HepG2 (cell line): Measurements from ENCODE around the gene DDOST. TPM values are rescaled to one million over a fixed set of nuclear protein-coding genes. Genes with fewer than 3 reads are reported as not detected.

ENCODE experiments used
- CHD2 ChIP-seq: IDR thresholded peaks from 2 replicates; pipeline ENCODE4 v1.6.1; 2011; ENCODE audit warnings: low read depth, low read length, improper control_type of control experiment
- GATAD2A ChIP-seq: IDR thresholded peaks from 2 replicates; pipeline ENCODE4 v1.6.1; 2016
- HNRNPUL1 ChIP-seq: fragments of 200-400 bp; formaldehyde crosslinking; IDR thresholded peaks from 2 replicates; pipeline ENCODE4 v1.6.1; 2017; ENCODE audit warnings: low read depth, mild to moderate bottlenecking, low read length, moderate library complexity
- KAT8 ChIP-seq: IDR thresholded peaks from 2 replicates; pipeline ENCODE4 v1.6.1; 2016; ENCODE audit warnings: missing genetic modification reagents, missing compliant biosample characterization
- KLF11 ChIP-seq: IDR thresholded peaks from 2 replicates; pipeline ENCODE4 v1.6.1; 2016; ENCODE audit warnings: missing compliant biosample characterization
- MIER2 ChIP-seq: IDR thresholded peaks from 2 replicates; pipeline ENCODE4 v1.6.1; 2016; ENCODE audit warnings: missing biosample characterization, missing genetic modification reagents
- MNT ChIP-seq: fragments of 450-650 bp; IDR thresholded peaks from 2 replicates; pipeline ENCODE4 v1.6.1; 2016
- MTF1 ChIP-seq: sonication (generic); formaldehyde crosslinking; IDR thresholded peaks from 2 replicates; pipeline ENCODE4 v1.5.0; 2020; ENCODE audit warnings: missing genetic modification reagents
- NKX3-1 ChIP-seq: sonication (generic); formaldehyde crosslinking; IDR thresholded peaks from 2 replicates; pipeline ENCODE4 v1.5.0; 2020; ENCODE audit warnings: missing genetic modification reagents
- REPIN1 ChIP-seq: sonication (generic); formaldehyde crosslinking; IDR thresholded peaks from 2 replicates; pipeline ENCODE4 v1.8.0; 2022; ENCODE audit warnings: missing genetic modification reagents, low read depth, mild to moderate bottlenecking, borderline replicate concordance
- TSC22D2 ChIP-seq: sonication (generic); formaldehyde crosslinking; IDR thresholded peaks from 2 replicates; pipeline ENCODE4 v1.5.1; 2020; ENCODE audit warnings: missing genetic modification reagents, mild to moderate bottlenecking, borderline replicate concordance
- USF2 ChIP-seq, 2 experiments: sonication (generic) in 1 of 2; formaldehyde crosslinking in 1 of 2; IDR thresholded peaks; 2 replicates each; pipeline versions ENCODE4 v1.5.1 to v1.6.1; 2011 to 2020; ENCODE audit warnings: borderline replicate concordance in 1 of 2, low read depth in 1 of 2, low read length in 1 of 2, mild to moderate bottlenecking in 1 of 2, missing genetic modification reagents in 1 of 2, moderate library complexity in 1 of 2
- ZNF121 ChIP-seq: sonication (generic); formaldehyde crosslinking; IDR thresholded peaks from 2 replicates; pipeline ENCODE4 v1.5.0; 2020; ENCODE audit warnings: mild to moderate bottlenecking, missing genetic modification reagents
- ZNF383 ChIP-seq: sonication (generic); formaldehyde crosslinking; IDR thresholded peaks from 2 replicates; pipeline ENCODE4 v1.4.0; 2020; ENCODE audit warnings: missing genetic modification reagents, mild to moderate bottlenecking, borderline replicate concordance
- ZNF451 ChIP-seq: sonication (generic); formaldehyde crosslinking; IDR thresholded peaks from 2 replicates; pipeline ENCODE4 v1.5.0; 2020; ENCODE audit warnings: mild to moderate bottlenecking, missing genetic modification reagents
- ZNF460 ChIP-seq: sonication (generic); formaldehyde crosslinking; IDR thresholded peaks from 2 replicates; pipeline ENCODE4 v1.5.1; 2020; ENCODE audit warnings: missing genetic modification reagents, mild to moderate bottlenecking, borderline replicate concordance
- ZNF570 ChIP-seq: sonication (generic); formaldehyde crosslinking; IDR thresholded peaks from 2 replicates; pipeline ENCODE4 v1.4.0; 2020; ENCODE audit warnings: mild to moderate bottlenecking, missing genetic modification reagents, borderline replicate concordance
- ZNF639 ChIP-seq: conservative IDR thresholded peaks from 2 replicates; pipeline ENCODE4 v1.6.1; 2018; ENCODE audit warnings: missing genetic modification reagents
- ZSCAN22 ChIP-seq: sonication (generic); formaldehyde crosslinking; IDR thresholded peaks from 2 replicates; pipeline ENCODE4 v1.4.0; 2020; ENCODE audit warnings: mild to moderate bottlenecking, missing genetic modification reagents
- polyA plus RNA-seq, 8 experiments: library from polyadenylated mRNA; depleted of rRNA in 3 of 8; stranded (reverse) in 7 of 8; unstranded in 1 of 8; fragments of >200 nt; fragmentation: Illumina TruSeq in 4 of 8; extraction: Trizol in 4 of 8; gene quantifications; 2 replicates each; pipeline versions ENCODE4 v1.2.1 to v1.2.3, GENCODE V29; 2011 to 2016; ENCODE audit warnings: low read depth in 4 of 8, missing spikeins in 1 of 8, mixed read lengths in 1 of 8; ENCODE audit not compliant: insufficient read depth in 1 of 8
- total RNA-seq, 5 experiments: library from RNA; depleted of rRNA; stranded (reverse); fragments of >200 nt; fragmentation: Illumina TruSeq; extraction: Trizol; gene quantifications; 2 replicates each; pipeline ENCODE4 v1.2.3, GENCODE V29; 2016; ENCODE audit warnings: low read depth in 1 of 5
- TF ChIP-seq, protein P1 (sequence below): sonication (generic); formaldehyde crosslinking; IDR thresholded peaks from 2 replicates; pipeline ENCODE4 v1.4.0; 2020; ENCODE audit warnings: missing genetic modification reagents

Gene DDOST
- total and polyA plus RNA-seq, 2 of the 13 experiments (the other 11 are each of a cell fraction or from before 2014, with no cell fraction given), result 335 to 494 TPM

DNA sequence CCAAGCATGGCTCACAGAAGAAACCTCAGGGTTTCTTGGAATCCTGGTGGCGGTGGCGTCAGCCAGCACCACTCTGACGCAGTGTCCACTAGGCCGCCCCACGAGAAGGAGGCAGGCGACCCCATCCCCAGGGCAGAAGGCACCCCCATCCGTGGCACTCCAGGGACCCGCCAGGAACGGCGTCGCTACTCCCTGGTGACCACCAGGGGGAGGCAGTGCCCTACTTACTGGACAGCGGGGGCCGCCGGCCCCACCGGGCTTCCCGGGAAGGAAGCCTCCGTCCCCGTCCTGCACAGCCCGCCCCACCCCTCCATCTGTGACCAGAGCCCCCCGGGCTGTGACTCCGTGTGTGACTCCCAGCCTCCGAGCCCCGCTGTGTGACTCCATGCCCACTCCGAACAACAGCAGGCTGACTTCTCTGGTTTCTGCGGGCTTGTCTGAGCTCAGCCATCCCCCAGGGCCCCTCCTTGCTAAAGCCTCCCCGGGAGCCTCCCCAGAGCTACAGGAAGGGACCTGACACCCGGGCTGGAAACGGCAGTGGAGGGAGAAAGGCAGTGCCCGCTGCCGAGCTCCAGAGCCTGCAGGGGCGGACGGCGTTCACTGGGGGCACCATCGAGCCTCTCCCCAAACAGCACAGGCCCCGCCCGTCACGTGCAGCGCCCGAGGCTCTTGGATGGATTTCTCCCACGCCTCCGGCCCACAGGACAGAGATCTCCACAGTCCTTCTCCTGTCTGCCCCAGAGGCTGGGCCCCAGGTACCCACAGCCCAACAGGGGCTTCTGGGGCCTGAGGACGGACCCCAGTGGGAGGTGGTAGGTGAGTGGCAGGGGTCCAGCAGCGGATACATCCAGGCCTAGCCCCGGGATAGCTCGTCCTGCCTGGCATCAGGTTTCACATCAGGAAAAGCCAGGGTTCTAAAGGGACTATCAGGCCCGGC is 35.5 kb upstream of the DDOST start (continued):
- TF ChIP-seq, protein P1, sequence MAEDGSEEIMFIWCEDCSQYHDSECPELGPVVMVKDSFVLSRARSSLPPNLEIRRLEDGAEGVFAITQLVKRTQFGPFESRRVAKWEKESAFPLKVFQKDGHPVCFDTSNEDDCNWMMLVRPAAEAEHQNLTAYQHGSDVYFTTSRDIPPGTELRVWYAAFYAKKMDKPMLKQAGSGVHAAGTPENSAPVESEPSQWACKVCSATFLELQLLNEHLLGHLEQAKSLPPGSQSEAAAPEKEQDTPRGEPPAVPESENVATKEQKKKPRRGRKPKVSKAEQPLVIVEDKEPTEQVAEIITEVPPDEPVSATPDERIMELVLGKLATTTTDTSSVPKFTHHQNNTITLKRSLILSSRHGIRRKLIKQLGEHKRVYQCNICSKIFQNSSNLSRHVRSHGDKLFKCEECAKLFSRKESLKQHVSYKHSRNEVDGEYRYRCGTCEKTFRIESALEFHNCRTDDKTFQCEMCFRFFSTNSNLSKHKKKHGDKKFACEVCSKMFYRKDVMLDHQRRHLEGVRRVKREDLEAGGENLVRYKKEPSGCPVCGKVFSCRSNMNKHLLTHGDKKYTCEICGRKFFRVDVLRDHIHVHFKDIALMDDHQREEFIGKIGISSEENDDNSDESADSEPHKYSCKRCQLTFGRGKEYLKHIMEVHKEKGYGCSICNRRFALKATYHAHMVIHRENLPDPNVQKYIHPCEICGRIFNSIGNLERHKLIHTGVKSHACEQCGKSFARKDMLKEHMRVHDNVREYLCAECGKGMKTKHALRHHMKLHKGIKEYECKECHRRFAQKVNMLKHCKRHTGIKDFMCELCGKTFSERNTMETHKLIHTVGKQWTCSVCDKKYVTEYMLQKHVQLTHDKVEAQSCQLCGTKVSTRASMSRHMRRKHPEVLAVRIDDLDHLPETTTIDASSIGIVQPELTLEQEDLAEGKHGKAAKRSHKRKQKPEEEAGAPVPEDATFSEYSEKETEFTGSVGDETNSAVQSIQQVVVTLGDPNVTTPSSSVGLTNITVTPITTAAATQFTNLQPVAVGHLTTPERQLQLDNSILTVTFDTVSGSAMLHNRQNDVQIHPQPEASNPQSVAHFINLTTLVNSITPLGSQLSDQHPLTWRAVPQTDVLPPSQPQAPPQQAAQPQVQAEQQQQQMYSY (CRISPR knock-in tag), result no peak
- no peak for TF ChIP-seq MIER2 (CRISPR knock-in tag)
- TF ChIP-seq HNRNPUL1, result no peak
- no peak for TF ChIP-seq MTF1 (CRISPR knock-in tag)
- no peak for TF ChIP-seq NKX3-1 (CRISPR knock-in tag)
- no peak for TF ChIP-seq KLF11 (CRISPR knock-in tag)
- no peak for TF ChIP-seq ZNF383 (CRISPR knock-in tag)
- peak; percentile 23; the same call in 1 of the 2 replicates for TF ChIP-seq TSC22D2 (CRISPR knock-in tag)
- TF ChIP-seq REPIN1 (CRISPR knock-in tag), result 0 out of 2 replicates have a peak, but pooled peaks have one; percentile 14
- no peak for TF ChIP-seq KAT8 (CRISPR knock-in tag)
- TF ChIP-seq GATAD2A (CRISPR knock-in tag), result no peak
- TF ChIP-seq ZNF639, result no peak
- no peak for TF ChIP-seq MNT
- TF ChIP-seq CHD2, result no peak
- no peak for TF ChIP-seq ZNF460 (CRISPR knock-in tag)
- TF ChIP-seq ZNF570 (CRISPR knock-in tag), result no peak
- TF ChIP-seq ZNF451 (CRISPR knock-in tag), result 0 out of 2 replicates have a peak, but pooled peaks have one; percentile 49
- no peak for TF ChIP-seq ZSCAN22 (CRISPR knock-in tag)
- TF ChIP-seq ZNF121, result peak; percentile 53; the same call in 1 of the 2 replicates
- peak; percentile 82 for TF ChIP-seq USF2 (IDR thresholded peaks at IDR 0.05; ENCODE audit: low read depth, low read length)
- peak; percentile 91; the same call in 1 of the 2 replicates for TF ChIP-seq USF2 (CRISPR knock-in tag; IDR thresholded peaks at IDR 0.05; ENCODE audit: borderline replicate concordance)
